Measurements from ENCODE around the gene CELF3.
A peak's percentile ranks its signal among the peaks of the same experiment; 100 is the strongest.

DNA sequence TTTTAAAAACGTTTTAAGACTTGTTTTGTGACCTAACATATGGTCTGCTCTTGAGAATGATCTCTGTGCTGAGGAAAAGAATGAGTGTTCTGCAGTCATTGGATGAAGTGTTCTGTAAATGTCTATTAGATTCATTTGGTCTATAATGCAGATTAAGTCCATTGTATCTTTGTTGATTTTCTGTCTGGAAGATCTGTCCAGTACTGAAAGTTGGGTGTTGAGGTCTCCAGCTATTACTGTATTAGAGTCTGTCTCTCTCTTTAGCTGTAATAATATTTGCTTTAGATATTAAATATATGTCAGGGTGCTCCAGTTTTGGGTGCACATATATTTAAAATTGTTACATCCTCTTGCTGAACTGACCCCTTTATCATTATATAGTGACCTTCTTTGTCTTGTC, 43.2 kb downstream of the CELF3 start:
- TF ChIP-seq, protein P1, sequence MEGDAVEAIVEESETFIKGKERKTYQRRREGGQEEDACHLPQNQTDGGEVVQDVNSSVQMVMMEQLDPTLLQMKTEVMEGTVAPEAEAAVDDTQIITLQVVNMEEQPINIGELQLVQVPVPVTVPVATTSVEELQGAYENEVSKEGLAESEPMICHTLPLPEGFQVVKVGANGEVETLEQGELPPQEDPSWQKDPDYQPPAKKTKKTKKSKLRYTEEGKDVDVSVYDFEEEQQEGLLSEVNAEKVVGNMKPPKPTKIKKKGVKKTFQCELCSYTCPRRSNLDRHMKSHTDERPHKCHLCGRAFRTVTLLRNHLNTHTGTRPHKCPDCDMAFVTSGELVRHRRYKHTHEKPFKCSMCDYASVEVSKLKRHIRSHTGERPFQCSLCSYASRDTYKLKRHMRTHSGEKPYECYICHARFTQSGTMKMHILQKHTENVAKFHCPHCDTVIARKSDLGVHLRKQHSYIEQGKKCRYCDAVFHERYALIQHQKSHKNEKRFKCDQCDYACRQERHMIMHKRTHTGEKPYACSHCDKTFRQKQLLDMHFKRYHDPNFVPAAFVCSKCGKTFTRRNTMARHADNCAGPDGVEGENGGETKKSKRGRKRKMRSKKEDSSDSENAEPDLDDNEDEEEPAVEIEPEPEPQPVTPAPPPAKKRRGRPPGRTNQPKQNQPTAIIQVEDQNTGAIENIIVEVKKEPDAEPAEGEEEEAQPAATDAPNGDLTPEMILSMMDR (IDR thresholded peaks at IDR 0.05; ENCODE audit: insufficient read depth, low read length): no peak
- TF ChIP-seq POLR2AphosphoS5 (IDR thresholded peaks at IDR 0.05; ENCODE audit: low read depth) (no peak), SPI1 (IDR thresholded peaks at IDR 0.05; ENCODE audit: borderline replicate concordance, low read depth) (no peak)
- TF ChIP-seq, protein P2, sequence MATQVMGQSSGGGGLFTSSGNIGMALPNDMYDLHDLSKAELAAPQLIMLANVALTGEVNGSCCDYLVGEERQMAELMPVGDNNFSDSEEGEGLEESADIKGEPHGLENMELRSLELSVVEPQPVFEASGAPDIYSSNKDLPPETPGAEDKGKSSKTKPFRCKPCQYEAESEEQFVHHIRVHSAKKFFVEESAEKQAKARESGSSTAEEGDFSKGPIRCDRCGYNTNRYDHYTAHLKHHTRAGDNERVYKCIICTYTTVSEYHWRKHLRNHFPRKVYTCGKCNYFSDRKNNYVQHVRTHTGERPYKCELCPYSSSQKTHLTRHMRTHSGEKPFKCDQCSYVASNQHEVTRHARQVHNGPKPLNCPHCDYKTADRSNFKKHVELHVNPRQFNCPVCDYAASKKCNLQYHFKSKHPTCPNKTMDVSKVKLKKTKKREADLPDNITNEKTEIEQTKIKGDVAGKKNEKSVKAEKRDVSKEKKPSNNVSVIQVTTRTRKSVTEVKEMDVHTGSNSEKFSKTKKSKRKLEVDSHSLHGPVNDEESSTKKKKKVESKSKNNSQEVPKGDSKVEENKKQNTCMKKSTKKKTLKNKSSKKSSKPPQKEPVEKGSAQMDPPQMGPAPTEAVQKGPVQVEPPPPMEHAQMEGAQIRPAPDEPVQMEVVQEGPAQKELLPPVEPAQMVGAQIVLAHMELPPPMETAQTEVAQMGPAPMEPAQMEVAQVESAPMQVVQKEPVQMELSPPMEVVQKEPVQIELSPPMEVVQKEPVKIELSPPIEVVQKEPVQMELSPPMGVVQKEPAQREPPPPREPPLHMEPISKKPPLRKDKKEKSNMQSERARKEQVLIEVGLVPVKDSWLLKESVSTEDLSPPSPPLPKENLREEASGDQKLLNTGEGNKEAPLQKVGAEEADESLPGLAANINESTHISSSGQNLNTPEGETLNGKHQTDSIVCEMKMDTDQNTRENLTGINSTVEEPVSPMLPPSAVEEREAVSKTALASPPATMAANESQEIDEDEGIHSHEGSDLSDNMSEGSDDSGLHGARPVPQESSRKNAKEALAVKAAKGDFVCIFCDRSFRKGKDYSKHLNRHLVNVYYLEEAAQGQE (IDR thresholded peaks at IDR 0.05; ENCODE audit: insufficient replicate concordance, low read depth): peak; percentile 64

Measured in HL-60 (cell line).